Activated T-cell treated with anti-CD3 and anti-CD28 coated beads, Interleukin-2, amount 50 U/mL, for 72 hours (primary cell): ENCODE measurements around the gene KRTAP5-9. TPM values are rescaled to one million over a fixed set of nuclear protein-coding genes. Genes with fewer than 3 reads are reported as not detected.
A peak's percentile ranks its signal among the peaks of the same experiment; 100 is the strongest.
"Not testable (repeated sequence)": the region's sequence is repeated elsewhere in the genome, so short reads cannot be mapped to it uniquely, and the experiment has no call there.

Source experiments
- ATAC-seq, 2 donors: fragments of 150-1000 bp; cut with Tn5 transposase; replicated peaks in 1 of 2; 2 replicates each; pipeline ENCODE4 v1.10.0; 2021; ENCODE audit warnings: moderate library complexity in 2 of 2, mild to moderate bottlenecking in 1 of 2
- DNase-seq, 2 donors: peaks; one replicate each; pipeline ENCODE4 v3.0.0; 2021 to 2022; ENCODE audit warnings: mixed read lengths in 1 of 2
- H3K27ac Mint-ChIP-seq: one replicate; pipeline ENCODE4 v1.8.0; 2022; ENCODE audit warnings: mild to moderate bottlenecking, moderate library complexity, mixed read lengths
- H3K27me3 Mint-ChIP-seq: one replicate; pipeline ENCODE4 v1.8.0; 2022; ENCODE audit warnings: low read depth, mixed read lengths
- H3K36me3 Mint-ChIP-seq, 2 donors: one replicate each; pipeline ENCODE4 v1.8.0; 2022; ENCODE audit warnings: mixed read lengths in 2 of 2, mild to moderate bottlenecking in 1 of 2; ENCODE audit not compliant: insufficient read depth in 2 of 2
- H3K4me1 Mint-ChIP-seq: one replicate; pipeline ENCODE4 v1.8.0; 2022; ENCODE audit warnings: low read depth, mixed read lengths
- H3K4me3 Mint-ChIP-seq, 2 donors: one replicate each; pipeline ENCODE4 v1.8.0; 2022; ENCODE audit warnings: mild to moderate bottlenecking in 2 of 2, mixed read lengths in 2 of 2, moderate library complexity in 2 of 2
- H3K9me3 Mint-ChIP-seq, 2 donors: one replicate each; pipeline ENCODE4 v1.8.0; 2022; ENCODE audit warnings: mixed read lengths in 2 of 2
- total RNA-seq, 2 donors: library from RNA; stranded (reverse); gene quantifications; one replicate each; pipeline ENCODE4 v1.2.3, GENCODE V29; 2022

KRTAP5-9 gene
- total RNA-seq, 2 donors from 2014 or later, result 0.21 TPM; not detected in 1

DNA sequence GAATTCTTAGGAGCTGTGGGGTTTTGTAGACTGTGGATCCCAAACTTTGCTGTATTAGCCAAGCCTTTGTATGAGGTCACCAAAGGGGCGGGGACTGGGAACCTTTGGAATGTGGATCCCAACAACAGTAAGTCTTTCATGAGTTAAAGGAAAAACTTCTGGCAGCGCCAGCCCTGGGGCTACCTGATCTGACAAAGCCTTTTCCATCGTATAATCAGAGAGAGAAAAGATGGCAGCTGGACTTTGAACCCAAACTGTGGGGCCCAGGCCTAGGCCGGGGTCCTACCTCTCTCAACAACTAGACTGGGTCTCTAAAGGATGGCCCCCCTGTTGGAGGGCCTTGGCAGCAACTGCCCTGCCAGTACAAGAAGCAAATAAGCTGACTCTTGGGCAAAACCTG is 40.1 kb downstream of the KRTAP5-9 start:
- H3K4me1 Mint-ChIP-seq, H3K27ac Mint-ChIP-seq, H3K36me3 Mint-ChIP-seq, H3K4me3 Mint-ChIP-seq, H3K9me3 Mint-ChIP-seq, ATAC-seq, DNase-seq: not testable (repeated sequence)
- H3K27me3 Mint-ChIP-seq, result peaks cover 11% of the 10 kb centered on the region

DNA sequence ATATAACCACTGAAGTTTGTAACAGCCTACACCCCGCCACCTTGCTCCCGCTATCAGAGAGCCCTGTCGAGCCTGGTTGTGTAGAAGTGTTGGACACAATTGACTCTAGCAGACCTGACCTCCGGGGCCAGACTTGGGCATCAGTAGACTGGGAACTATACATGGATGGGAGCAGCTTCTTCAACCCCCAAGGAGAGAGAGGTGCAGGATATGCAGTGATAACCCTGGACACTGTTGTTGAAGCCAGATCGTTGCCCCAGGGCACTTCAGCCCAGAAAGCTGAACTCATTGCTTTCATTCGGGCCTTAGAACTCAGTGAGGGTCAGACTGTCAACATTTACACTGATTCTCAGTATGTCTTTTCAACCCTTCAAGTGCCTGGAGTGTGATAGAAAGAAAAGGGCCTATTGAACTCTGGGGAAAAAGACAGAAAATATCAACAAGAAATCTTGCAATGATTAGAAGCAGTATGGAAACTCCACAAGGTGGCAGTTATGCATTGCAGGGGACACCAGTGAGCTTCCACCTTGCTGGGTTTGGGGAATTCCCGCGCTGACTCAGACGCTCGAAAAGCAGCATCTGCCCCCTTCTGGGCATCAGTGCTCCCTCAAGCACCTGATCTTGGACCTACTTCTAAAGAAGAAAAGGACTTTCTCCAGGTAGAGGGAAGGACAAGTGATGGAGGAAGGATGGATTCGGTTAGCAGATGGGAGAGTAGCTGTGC is 40.8 kb downstream of the KRTAP5-9 start:
- H3K9me3 Mint-ChIP-seq, ATAC-seq, H3K27ac Mint-ChIP-seq: not testable (repeated sequence)

DNA sequence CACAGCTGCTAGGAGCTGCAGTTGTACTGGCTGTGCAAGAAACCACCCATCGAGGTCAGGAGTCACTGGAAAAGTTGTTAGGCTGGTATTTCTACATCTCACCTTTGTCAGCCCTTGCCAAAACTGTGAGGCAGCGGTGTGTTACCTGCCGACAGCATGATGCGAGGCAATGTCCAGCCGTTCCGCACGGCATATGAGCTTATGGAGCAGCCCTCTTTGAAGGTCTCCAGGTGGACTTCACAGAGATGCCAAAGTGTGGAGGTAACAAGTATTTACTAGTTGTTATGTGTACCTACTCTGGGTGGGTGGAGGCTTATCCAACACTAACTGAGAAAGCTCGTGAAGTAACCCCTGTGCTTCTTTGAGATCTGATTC is 41.3 kb downstream of the KRTAP5-9 start:
- not testable (repeated sequence) for H3K4me3 Mint-ChIP-seq, H3K27ac Mint-ChIP-seq, H3K4me1 Mint-ChIP-seq, ATAC-seq, H3K9me3 Mint-ChIP-seq, DNase-seq, H3K36me3 Mint-ChIP-seq
- H3K27me3 Mint-ChIP-seq, result peaks cover 19% of the 10 kb centered on the region

More for the DNA sequence above, 40.8 kb downstream of the KRTAP5-9 start:
- H3K4me1 Mint-ChIP-seq, H3K4me3 Mint-ChIP-seq, H3K36me3 Mint-ChIP-seq: not testable (repeated sequence)
- peak; percentile 72 to 76 for DNase-seq
- peaks cover 15% of the 10 kb centered on the region for H3K27me3 Mint-ChIP-seq

Other genes starting within 250 kb of the KRTAP5-9 start
- gene DHCR7, start 100.0 kb upstream of the KRTAP5-9 start, total RNA-seq, result 10 to 100 TPM; 22.2 to 23.4 TPM
- 100 to 1,000 TPM; 107 to 111 TPM for gene NADSYN1, start 95.2 kb upstream of the KRTAP5-9 start, total RNA-seq
- gene KRTAP5-7, start 21.2 kb upstream of the KRTAP5-9 start, total RNA-seq, result not detected
- not detected for gene KRTAP5-8, start 10.4 kb upstream of the KRTAP5-9 start, total RNA-seq
- not detected for gene KRTAP5-10, start 17.1 kb downstream of the KRTAP5-9 start, total RNA-seq
- gene KRTAP5-11, start 34.5 kb downstream of the KRTAP5-9 start, total RNA-seq, result not detected